NCI-H526 treated with DMSO at 0.1 percent for 48 hours (cell line): ENCODE results near the gene LRRC14B.
"Not testable (repeated sequence)": the region's sequence is repeated elsewhere in the genome, so short reads cannot be mapped to it uniquely, and the experiment has no call there.

Source experiments
- DNase-seq: peaks from one replicate; lab custom pipeline; 2025; lab: John Stamatoyannopoulos, UW

The LRRC14B gene

GRCh38 chr5:160173-160510, 31.2 kb upstream of the LRRC14B start:
- DNase-seq, result no peak

DNA sequence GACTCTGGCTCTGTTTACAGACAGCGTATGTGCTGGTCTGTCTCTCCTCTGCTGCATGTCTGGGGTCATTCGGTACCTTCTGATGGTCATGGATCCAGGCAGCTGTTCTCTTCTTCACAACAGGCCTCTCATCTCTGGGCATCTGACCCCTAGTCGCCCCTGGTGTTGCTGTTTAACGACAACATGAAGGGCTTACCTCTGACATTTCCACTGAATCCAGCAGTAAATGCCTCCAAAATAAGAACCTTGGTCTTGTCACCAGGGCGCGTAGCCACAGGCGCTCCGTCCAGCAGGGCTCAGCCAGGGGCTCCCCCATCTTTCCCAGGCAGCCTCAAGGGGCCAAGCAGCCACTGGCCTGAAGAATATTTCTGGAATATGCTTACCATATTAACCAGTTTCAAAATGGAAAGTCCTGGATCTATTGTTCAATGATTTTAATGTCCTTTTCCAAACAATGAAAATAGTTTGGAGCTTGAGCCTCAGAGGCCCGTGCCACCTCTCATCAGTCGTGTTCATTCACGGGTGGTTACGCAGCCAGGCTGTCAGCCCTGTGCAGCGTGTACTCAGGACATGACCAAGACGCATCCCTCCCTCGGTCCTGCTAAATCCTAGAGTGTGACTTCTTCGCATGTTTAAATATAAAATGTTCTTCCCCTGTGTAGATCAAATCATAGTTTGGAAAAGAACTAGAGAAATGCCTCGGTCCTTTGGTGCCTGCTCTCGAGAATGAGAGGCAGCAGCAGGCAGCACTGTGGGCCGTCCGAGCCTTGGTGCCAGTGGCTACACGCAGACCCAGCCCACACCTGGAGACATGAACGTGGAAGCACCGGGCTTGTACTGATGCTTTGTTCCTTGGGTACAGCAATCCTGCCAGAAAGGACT, 30.1 kb upstream of the LRRC14B start:
- DNase-seq, result no peak

GRCh38 chr5:161803-162110, 29.5 kb upstream of the LRRC14B start:
- DNase-seq, result no peak

DNA sequence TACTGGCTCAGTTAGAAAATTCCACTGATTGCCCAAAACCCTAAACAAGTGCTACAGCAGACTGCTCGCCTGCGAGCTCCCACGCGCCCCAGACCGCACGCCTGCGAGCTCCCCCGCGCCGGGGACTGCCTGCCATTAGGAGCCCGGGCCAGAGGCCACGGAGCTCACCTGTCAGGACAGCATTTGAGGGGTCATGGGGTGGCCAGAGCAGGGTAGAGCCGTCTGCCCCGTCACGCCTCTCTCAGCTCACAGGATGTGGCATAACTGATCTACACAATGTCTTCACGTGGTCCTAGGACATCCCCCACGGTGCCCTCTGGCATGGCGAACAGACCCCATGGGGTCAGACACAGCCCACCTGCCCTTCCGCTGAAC, 29.1 kb upstream of the LRRC14B start:
- no peak for DNase-seq

- DNase-seq, result no peak
Measured at GRCh38 chr5:162565-163337, 28.5 kb upstream of the LRRC14B start.

- no peak for DNase-seq
Measured at GRCh38 chr5:163338-163620, 28.0 kb upstream of the LRRC14B start.

- no peak for DNase-seq
Measured at GRCh38 chr5:163841-164240, 27.5 kb upstream of the LRRC14B start.

DNA sequence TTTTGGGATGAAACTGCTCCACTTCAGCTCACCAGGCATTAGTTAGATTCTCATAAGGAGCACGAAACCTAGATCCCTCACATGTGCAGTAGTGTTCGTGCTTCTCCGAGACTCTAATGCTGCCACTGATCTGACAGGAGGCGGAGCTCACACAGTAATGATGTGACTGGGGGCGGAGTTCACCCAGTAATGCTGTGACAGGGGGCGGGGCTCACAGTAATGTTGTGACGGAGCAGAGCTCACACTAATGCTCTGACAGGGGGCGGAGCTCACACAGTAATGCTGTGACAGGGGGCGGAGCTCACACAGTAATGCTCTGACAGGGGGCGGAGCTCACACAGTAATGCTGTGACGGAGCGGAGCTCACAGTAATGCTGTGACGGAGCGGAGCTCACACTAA, 27.1 kb upstream of the LRRC14B start:
- no peak for DNase-seq

GRCh38 chr5:164783-165182, 26.5 kb upstream of the LRRC14B start:
- not testable (repeated sequence) for DNase-seq

DNA sequence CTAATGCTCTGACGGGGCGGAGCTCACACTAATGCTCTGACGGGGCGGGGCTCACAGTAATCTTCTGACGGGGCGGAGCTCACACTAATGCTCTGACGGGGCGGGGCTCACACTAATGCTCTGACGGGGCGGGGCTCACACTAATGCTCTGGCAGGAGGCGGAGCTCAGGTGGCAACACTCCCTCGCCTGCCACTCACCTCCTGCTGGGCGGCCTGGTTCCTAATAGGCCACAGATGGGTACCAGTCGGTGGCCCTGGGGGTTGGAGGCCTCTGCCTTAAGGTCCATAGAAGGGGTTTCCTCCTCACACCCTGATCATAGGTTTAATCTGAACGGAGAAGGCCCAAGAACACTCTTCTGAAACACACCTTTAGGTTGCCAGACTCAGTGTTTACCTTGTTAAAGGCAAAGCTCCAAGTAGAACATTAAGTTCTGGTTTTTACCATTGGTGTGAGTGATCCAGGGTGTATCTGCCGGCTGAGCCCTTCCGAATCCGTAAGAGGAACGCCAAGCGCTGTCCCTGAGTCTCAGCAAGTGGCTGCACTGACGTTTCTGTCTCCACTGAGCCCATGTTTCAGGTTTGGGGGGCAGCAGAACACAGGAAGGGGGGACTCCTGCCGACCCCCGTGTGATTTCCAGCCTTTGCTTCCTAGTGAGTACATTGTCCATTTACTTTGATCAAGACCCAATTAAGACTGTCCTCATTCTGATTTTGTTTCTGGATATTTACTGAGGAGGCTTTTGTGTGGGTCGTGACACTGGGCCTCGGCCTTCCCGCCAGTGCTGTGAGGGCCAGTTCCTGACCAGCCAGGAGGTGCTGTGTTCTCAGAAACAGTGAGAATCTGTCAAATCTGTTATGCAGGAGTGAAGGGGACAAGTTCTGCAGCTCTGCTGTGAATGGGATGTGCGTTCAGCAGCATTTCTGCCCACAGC, 24.6 kb upstream of the LRRC14B start:
- DNase-seq, result no peak

DNA sequence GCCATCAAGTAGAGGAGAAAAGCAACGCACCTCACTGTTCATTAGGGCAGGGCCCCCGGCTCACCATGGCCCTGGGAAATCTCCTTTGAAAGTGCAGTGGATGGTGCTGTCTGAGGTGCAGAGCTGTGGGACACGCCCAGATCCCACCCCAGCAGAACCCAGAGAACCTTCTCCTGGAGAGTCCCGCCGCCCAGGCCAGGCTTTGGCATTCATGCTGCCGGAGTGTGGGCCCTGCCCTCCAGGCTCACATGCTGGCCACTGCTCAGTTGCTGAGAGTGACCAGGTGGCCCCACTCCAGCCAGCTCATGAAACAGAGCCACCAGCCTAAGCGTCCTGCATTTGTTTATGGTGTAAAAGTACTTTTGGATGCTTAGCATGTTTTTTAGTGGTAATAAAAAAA, 23.8 kb upstream of the LRRC14B start:
- no peak for DNase-seq

DNA sequence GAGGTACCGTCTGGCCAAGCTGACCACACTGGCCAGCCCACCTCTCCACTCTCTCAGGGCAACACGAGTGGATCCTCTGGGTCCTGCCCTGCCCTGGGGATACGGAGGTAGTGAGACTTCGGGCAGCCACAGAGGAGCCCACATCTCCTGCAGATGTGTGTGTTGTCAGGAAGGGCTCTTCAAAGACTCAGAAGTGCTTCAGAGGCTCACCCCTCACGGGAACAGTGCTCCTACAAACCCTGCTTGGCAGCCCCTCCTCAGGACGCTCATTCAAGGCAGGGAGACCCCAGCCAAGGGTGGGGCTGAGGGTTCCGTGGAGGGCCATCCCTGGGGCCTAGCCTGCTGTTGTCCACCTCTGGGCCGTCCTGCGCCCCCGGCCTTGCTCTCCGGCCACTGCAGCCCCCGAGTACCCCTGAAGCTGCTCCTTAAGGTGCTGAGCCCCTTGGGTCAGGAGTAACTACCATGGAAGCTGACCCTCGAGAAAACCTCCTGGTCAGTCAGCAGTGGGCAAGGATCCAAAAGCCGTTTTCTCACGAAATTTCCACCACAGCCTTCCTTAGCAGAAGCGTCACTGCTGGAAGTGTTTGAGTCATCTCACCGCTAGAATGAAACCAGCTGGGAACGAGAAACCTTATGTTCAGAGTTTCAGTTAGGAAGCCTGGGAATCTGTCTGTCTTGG, 23.2 kb upstream of the LRRC14B start:
- no peak for DNase-seq

DNA sequence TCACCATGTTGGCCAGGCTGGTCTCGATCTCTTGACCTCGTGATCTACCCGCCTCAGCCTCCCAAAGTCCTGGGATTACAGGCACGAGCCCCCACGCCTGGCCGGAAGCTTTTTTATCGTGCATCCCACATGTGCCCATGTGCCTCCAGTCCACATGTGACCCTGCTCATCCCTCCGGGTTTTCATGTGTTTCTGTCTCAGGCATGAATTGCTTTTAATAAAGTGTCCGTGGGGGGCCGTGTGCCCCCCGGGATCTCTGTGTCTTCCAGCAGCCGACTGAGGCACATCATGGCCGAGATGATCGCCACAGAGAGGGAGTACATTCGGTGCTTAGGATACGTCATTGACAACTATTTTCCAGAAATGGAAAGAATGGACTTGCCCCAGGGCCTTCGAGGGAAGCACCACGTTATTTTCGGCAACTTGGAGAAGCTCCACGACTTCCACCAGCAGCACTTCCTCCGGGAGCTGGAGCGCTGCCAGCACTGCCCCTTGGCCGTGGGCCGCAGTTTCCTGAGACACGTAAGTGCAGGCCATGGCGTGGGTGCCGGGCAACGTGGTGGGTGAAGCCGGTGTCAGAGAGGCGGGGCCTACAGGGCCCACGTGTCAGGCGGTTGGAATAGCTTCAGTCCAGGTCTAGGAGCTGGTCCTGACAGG, 22.1 kb upstream of the LRRC14B start:
- no peak for DNase-seq

DNA sequence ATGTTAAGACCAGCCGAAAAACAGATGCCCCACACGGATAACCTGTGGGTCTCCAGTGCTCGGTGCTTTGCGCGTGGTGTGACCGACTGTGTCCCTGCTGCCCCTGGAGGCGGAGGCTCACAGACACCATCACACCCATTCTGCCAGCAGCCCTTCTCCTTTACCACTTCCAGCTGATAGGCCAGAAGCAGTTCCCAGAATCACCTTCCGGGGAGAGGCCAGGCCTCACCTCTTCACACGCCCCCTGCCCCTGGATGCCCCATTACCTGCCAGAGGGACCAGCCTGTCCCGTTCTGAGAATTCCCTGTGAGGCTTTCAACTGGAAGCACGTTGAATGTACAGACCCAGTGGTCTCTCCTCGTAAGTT, 21.6 kb upstream of the LRRC14B start:
- no peak for DNase-seq

DNA sequence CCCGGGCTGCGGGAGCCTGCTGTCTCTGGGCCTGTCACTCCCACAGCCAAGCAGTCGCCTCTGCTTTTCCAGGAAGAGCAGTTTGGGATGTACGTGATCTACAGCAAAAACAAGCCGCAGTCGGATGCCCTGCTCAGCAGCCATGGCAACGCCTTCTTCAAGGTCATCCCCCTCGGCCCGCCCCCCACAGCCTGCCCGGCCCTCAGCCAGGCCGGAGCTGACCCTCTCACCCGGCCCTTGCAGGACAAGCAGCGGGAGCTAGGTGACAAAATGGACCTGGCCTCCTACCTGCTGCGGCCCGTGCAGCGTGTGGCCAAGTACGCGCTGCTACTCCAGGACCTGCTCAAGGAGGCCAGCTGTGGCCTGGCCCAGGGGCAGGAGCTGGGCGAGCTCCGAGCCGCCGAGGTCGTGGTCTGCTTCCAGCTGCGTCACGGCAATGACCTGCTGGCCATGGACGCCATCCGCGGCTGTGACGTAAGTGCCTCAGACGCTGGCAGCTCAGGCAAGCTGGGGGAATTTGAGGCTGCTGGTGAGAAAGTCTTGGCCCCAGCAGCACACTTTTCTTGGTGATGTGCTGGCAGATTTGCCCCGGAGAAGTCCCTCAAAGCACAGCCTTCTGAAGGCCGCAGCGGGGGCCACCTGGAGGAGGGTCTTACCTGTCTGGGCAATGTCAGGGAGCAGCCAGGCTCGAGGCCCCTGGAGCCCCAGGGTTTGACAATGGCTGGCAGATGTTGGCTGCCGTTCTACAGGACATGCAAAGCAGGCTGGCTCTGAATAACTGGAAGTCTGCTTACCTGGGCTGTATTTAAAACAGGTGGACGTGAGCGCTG, 20.1 kb upstream of the LRRC14B start:
- DNase-seq, result peak; percentile 74

GRCh38 chr5:171801-172331, 19.4 kb upstream of the LRRC14B start:
- DNase-seq, result no peak

- no peak for DNase-seq
Measured at GRCh38 chr5:172421-172820, 18.9 kb upstream of the LRRC14B start.

DNA sequence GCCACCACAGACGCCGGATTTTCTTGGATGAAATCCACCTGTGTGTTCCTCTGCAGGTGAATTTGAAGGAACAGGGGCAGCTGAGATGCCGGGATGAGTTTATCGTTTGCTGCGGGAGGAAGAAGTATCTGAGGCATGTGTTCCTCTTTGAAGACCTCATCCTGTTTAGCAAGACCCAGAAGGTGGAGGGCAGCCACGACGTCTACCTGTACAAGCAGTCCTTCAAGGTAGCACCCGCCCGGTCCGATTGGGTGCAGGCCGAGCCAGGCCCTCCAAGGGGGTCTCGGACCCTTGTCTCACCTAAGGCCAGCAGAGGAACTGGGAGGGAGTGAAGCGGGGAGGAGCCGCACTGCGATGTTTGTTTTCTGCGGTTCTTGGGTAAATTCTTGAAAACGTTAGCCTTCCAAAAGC, 18.4 kb upstream of the LRRC14B start:
- DNase-seq, result no peak

- DNase-seq, result no peak
Measured at GRCh38 chr5:173392-174290, 17.7 kb upstream of the LRRC14B start.

DNA sequence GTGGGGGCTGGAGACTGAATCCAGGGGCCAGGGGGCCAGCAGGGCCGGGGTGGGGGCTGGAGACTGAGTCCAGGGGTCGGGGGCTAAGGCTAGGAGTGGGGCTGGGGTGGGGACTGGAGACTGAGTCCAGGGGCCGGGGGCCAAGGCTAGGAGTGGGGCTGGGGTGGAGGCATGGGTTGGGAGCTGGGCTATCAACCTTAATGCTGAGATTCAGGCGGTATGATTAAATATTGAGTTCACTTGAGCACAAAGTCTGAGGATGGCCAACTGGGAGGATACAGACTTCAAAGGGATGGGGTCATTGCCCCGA, 17.0 kb upstream of the LRRC14B start:
- DNase-seq, result no peak
